ENCODE results near the gene BEAN1. TPM values are rescaled to one million over a fixed set of nuclear protein-coding genes. Genes with fewer than 3 reads are reported as not detected.

Gene BEAN1
- total RNA-seq, 1 donor from 2014 or later: 6.7 TPM

GRCh38 chr16:66508914-66509496 lies 81.9 kb downstream of the BEAN1 start:
- H3K27me3 ChIP-seq (ENCODE audit: control insufficient read depth, insufficient read depth, low read length): no peaks in the 10 kb centered on the region
- no peak overlapping the region for H3K4me3 ChIP-seq (ENCODE audit: low read depth, low read length)
- H3K36me3 ChIP-seq (ENCODE audit: control insufficient read depth, insufficient read depth, low read length): no peaks in the 10 kb centered on the region
- no peak for TF ChIP-seq CTCF (IDR thresholded peaks at IDR 0.05; ENCODE audit: insufficient read depth, low read length, poor library complexity, severe bottlenecking)
- no peak for DNase-seq (ENCODE audit: low read depth)

GRCh38 chr16:66509576-66509975 lies 82.5 kb downstream of the BEAN1 start:
- DNase-seq (ENCODE audit: low read depth): no peak
- no peak overlapping the region for H3K4me3 ChIP-seq (ENCODE audit: low read depth, low read length)
- H3K36me3 ChIP-seq (ENCODE audit: control insufficient read depth, insufficient read depth, low read length): no peaks in the 10 kb centered on the region
- TF ChIP-seq CTCF (IDR thresholded peaks at IDR 0.05; ENCODE audit: insufficient read depth, low read length, poor library complexity, severe bottlenecking): no peak
- H3K27me3 ChIP-seq (ENCODE audit: control insufficient read depth, insufficient read depth, low read length): no peaks in the 10 kb centered on the region

DNA sequence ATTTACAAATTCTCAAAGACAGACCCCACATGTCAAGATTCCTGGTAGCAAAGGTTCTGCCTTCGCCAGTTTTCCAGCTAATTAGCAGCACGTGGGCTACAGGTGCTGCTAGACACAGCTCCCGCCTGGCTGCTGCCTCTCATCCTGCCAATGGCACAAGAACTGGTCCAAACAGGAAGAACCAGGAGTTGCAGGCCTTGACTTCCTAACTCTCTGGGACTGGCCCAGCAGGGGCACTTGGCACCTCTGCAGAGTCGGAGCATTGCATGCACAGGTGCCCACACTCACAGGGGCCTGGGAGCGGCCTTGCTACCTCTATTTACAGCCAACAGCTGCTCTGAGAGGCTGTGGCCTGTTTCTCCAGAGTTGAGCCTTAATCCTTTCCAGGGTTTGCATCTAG lies 83.2 kb downstream of the BEAN1 start:
- H3K36me3 ChIP-seq (ENCODE audit: control insufficient read depth, insufficient read depth, low read length): no peaks in the 10 kb centered on the region
- H3K4me3 ChIP-seq (ENCODE audit: low read depth, low read length): no peak overlapping the region
- no peaks in the 10 kb centered on the region for H3K27me3 ChIP-seq (ENCODE audit: control insufficient read depth, insufficient read depth, low read length)
- no peak for DNase-seq (ENCODE audit: low read depth)
- no peak for TF ChIP-seq CTCF (IDR thresholded peaks at IDR 0.05; ENCODE audit: insufficient read depth, low read length, poor library complexity, severe bottlenecking)

- H3K36me3 ChIP-seq (ENCODE audit: control insufficient read depth, insufficient read depth, low read length): no peaks in the 10 kb centered on the region
- no peaks in the 10 kb centered on the region for H3K27me3 ChIP-seq (ENCODE audit: control insufficient read depth, insufficient read depth, low read length)
- no peak overlapping the region for H3K4me3 ChIP-seq (ENCODE audit: low read depth, low read length)
- no peak for TF ChIP-seq CTCF (IDR thresholded peaks at IDR 0.05; ENCODE audit: insufficient read depth, low read length, poor library complexity, severe bottlenecking)
- DNase-seq (ENCODE audit: low read depth): no peak
These were observed 83.9 kb downstream of the BEAN1 start for GRCh38 chr16:66510711-66511601.

DNA sequence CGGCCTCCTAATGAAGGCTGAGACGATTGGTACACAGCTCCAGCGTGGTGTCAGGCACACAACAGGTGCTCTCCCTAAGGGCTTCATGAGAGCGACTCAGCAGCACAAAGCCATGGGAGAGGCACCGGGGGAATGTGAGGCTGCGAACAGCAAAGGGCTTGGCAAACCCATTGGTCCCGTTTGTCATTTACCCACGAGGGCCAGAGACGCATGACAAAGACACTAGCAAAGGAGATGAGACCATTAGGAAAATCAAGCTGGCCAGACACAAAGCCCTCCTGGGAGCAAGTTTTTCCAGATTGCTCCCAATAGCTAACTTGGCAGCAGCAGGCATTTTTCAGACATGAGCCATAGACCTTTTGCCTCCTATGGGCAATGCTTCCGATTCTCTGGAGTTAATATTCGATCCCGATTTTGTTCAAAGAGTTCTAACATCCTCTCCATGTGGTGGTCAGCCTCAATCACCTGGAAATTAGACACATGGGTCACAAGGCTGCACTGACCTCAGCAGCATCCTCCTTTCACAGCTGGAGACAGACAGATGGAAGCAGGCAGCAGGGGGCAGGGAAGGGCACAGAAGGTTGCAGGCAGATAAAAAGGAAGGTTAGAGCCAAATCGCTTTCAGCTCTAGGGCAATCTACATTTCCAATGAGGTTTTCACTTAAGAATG lies 84.6 kb downstream of the BEAN1 start:
- H3K4me3 ChIP-seq (ENCODE audit: low read depth, low read length): no peak overlapping the region
- no peaks in the 10 kb centered on the region for H3K27me3 ChIP-seq (ENCODE audit: control insufficient read depth, insufficient read depth, low read length)
- TF ChIP-seq CTCF (IDR thresholded peaks at IDR 0.05; ENCODE audit: insufficient read depth, low read length, poor library complexity, severe bottlenecking): peak; percentile 3
- H3K36me3 ChIP-seq (ENCODE audit: control insufficient read depth, insufficient read depth, low read length): no peaks in the 10 kb centered on the region
- peak; percentile 84 for DNase-seq (ENCODE audit: low read depth)
